Stimulated activated CD4-positive, alpha-beta T cell treated with anti-CD3 and anti-CD28 coated beads, Interleukin-15, amount 100 ng/mL, for 1 hour (primary cell): Measurements from ENCODE around the gene KLRC2.
"Not testable (repeated sequence)": the region's sequence is repeated elsewhere in the genome, so short reads cannot be mapped to it uniquely, and the experiment has no call there.

Experiments used
- DNase-seq, 2 donors: peaks; one replicate each; pipeline ENCODE4 v3.0.0-alpha.2; 2020; ENCODE audit warnings: low read depth in 1 of 2, low spot score in 1 of 2

KLRC2 gene

GRCh38 chr12:10406725-10407124, 29.1 kb downstream of the KLRC2 start:
- DNase-seq, result no peak

GRCh38 chr12:10405294-10405693, 30.5 kb downstream of the KLRC2 start:
- DNase-seq, result no peak

GRCh38 chr12:10404798-10405197, 31.0 kb downstream of the KLRC2 start:
- DNase-seq, result no peak

- no peak for DNase-seq
Measured at GRCh38 chr12:10400829-10401228, 35.0 kb downstream of the KLRC2 start.

- no peak for DNase-seq
Measured at GRCh38 chr12:10398168-10398567, 37.6 kb downstream of the KLRC2 start.

- DNase-seq, result no peak
Measured at GRCh38 chr12:10397296-10397695, 38.5 kb downstream of the KLRC2 start.

GRCh38 chr12:10396176-10396575, 39.6 kb downstream of the KLRC2 start:
- not testable (repeated sequence) for DNase-seq

GRCh38 chr12:10395390-10395998, 40.3 kb downstream of the KLRC2 start:
- no peak for DNase-seq

GRCh38 chr12:10394531-10395152, 41.2 kb downstream of the KLRC2 start:
- not testable (repeated sequence) for DNase-seq

- no peak for DNase-seq
Measured at GRCh38 chr12:10393291-10393690, 42.5 kb downstream of the KLRC2 start.

GRCh38 chr12:10392394-10392930, 43.3 kb downstream of the KLRC2 start:
- no peak for DNase-seq

- DNase-seq, result not testable (repeated sequence)
Measured at GRCh38 chr12:10390991-10391390, 44.8 kb downstream of the KLRC2 start.

GRCh38 chr12:10389904-10390303, 45.9 kb downstream of the KLRC2 start, which contains the start of gene KLRK1:
Gene KLRK1 (minus strand): TSS chr12:10390041. CDS start chr12:10388810, 1,231 bp downstream.
- no peak for DNase-seq

GRCh38 chr12:10388624-10389413, 47.0 kb downstream of the KLRC2 start:
- no peak for DNase-seq

GRCh38 chr12:10387498-10387897, 48.3 kb downstream of the KLRC2 start:
- not testable (repeated sequence) for DNase-seq

- no peak for DNase-seq
Measured at GRCh38 chr12:10386857-10387256, 49.0 kb downstream of the KLRC2 start.

GRCh38 chr12:10385166-10385613, 50.6 kb downstream of the KLRC2 start:
- no peak for DNase-seq

GRCh38 chr12:10384191-10384590, 51.6 kb downstream of the KLRC2 start:
- no peak for DNase-seq

- no peak for DNase-seq
Measured at GRCh38 chr12:10381928-10382628, 53.7 kb downstream of the KLRC2 start.
